Thoracic aorta (tissue), 2 donors: ENCODE results near the gene KRTAP5-7. TPM values are rescaled to one million over a fixed set of nuclear protein-coding genes. Genes with fewer than 3 reads are reported as not detected.

Experiments used
- ATAC-seq: fragments of 150-250 bp; one replicate; pipeline ENCODE4 v1.8.0; 2017; ENCODE audit warnings: low read depth; ENCODE audit not compliant: insufficient number of reproducible peaks, low FRiP score
- DNase-seq: peaks from one replicate; pipeline ENCODE4 v3.0.0-alpha.2; 2020; ENCODE audit warnings: low spot score
- H3K27ac ChIP-seq, 2 donors: fragments of 200-600 bp; sonication (generic); 1 replicate in 1 of 2; 2 replicates in 1 of 2; pipeline ENCODE4 v1.5.1; 2016; ENCODE audit warnings: mild to moderate bottlenecking in 2 of 2, moderate library complexity in 2 of 2
- H3K27me3 ChIP-seq: fragments of 200-600 bp; sonication (generic); replicated peaks from 2 replicates; pipeline ENCODE4 v1.6.0; 2016; ENCODE audit warnings: mild to moderate bottlenecking; ENCODE audit not compliant: insufficient read depth
- H3K36me3 ChIP-seq: fragments of 200-600 bp; sonication (generic); one replicate; pipeline ENCODE4 v1.5.1; 2016
- H3K4me1 ChIP-seq, 2 donors: fragments of 200-600 bp; sonication (generic); 1 replicate in 1 of 2; 2 replicates in 1 of 2; pipeline versions ENCODE4 v1.5.1 to v1.6.0; 2016; ENCODE audit warnings: low read depth in 2 of 2, mild to moderate bottlenecking in 1 of 2; ENCODE audit not compliant: control insufficient read depth in 1 of 2
- H3K4me3 ChIP-seq: fragments of 200-600 bp; sonication (generic); 2 replicates; pipeline ENCODE4 v1.5.1; 2016; ENCODE audit warnings: mild to moderate bottlenecking
- H3K9me3 ChIP-seq: fragments of 200-600 bp; sonication (generic); 2 replicates; pipeline ENCODE4 v1.5.1; 2016
- total RNA-seq, 2 donors: library from RNA; depleted of rRNA; stranded (reverse); fragments of >200 nt; gene quantifications; one replicate each; pipeline versions ENCODE4 v1.1.0 to v1.2.3, GENCODE V29; 2016
- TF ChIP-seq, protein P1 (sequence below): fragments of 200-600 bp; sonication (generic); IDR thresholded peaks from one replicate; pipeline ENCODE4 v1.5.1; 2019; ENCODE audit warnings: antibody characterized with exemption

The KRTAP5-7 gene
- total RNA-seq, 2 donors from 2014 or later: not detected

DNA sequence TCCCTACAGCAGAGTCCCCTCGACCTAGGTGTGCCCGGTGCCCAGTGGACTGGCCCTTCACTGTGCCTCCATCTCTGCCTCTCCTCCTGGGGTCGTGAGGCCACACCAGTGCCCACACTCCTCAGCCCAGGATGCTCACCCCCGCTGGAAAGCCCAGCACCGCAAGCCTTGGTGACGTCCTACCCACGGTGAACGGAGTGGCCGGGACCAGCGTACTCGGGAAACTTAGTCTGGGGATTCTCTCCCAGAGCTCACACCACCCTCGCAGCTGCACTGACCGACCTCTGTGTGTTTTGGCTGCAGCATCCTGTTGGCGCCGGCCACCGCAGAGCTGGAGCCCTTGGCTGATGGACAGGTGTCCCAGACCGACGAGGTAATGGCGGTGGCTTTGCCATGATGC is 35.5 kb upstream of the KRTAP5-7 start:
- H3K4me1 ChIP-seq: no peaks in the 10 kb centered on the region
- TF ChIP-seq, protein P1, sequence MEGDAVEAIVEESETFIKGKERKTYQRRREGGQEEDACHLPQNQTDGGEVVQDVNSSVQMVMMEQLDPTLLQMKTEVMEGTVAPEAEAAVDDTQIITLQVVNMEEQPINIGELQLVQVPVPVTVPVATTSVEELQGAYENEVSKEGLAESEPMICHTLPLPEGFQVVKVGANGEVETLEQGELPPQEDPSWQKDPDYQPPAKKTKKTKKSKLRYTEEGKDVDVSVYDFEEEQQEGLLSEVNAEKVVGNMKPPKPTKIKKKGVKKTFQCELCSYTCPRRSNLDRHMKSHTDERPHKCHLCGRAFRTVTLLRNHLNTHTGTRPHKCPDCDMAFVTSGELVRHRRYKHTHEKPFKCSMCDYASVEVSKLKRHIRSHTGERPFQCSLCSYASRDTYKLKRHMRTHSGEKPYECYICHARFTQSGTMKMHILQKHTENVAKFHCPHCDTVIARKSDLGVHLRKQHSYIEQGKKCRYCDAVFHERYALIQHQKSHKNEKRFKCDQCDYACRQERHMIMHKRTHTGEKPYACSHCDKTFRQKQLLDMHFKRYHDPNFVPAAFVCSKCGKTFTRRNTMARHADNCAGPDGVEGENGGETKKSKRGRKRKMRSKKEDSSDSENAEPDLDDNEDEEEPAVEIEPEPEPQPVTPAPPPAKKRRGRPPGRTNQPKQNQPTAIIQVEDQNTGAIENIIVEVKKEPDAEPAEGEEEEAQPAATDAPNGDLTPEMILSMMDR: no peak
- H3K4me3 ChIP-seq: no peak overlapping the region
- peaks cover 41% of the 10 kb centered on the region for H3K36me3 ChIP-seq
- no peak for ATAC-seq
- H3K9me3 ChIP-seq: no peaks in the 10 kb centered on the region
- H3K27me3 ChIP-seq: no peaks in the 10 kb centered on the region
- DNase-seq: no peak
- no peak overlapping the region for H3K27ac ChIP-seq

DNA sequence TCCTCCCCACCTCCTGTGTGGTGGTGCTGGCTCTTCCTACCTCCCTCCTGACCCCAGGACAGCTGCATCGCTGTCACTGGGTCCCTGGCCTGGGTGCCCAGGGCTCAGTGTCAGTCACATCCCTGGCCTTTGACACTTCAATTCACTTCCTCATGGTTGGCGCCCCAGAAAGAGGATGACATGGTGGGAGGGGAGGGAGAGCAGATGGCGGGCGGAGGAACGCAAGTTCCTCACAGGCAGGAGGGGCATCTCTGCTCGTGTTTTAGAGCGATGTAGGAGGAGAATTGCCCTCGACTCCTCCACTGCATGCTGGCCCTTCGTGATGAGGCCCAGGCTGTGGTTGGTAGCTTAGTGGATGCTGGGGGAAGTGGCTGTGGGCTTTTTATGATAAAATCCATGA is 35.1 kb upstream of the KRTAP5-7 start:
- no peak for DNase-seq
- ATAC-seq: no peak
- no peak overlapping the region for H3K4me3 ChIP-seq
- H3K27ac ChIP-seq: no peak overlapping the region
- no peaks in the 10 kb centered on the region for H3K4me1 ChIP-seq
- H3K9me3 ChIP-seq: no peaks in the 10 kb centered on the region
- TF ChIP-seq, protein P1: no peak
- no peaks in the 10 kb centered on the region for H3K27me3 ChIP-seq
- H3K36me3 ChIP-seq: peaks cover 45% of the 10 kb centered on the region

GRCh38 chr11:71495286-71496230 is 31.5 kb upstream of the KRTAP5-7 start:
- Histone ChIP-seq H3K27me3 (no peaks in the 10 kb centered on the region), H3K36me3 (peaks cover 63% of the 10 kb centered on the region), H3K9me3 (no peaks in the 10 kb centered on the region), H3K4me1 (no peaks in the 10 kb centered on the region), H3K4me3 (no peak overlapping the region), H3K27ac (no peak overlapping the region)
- TF ChIP-seq, protein P1: no peak
- ATAC-seq: no peak
- DNase-seq: no peak

DNA sequence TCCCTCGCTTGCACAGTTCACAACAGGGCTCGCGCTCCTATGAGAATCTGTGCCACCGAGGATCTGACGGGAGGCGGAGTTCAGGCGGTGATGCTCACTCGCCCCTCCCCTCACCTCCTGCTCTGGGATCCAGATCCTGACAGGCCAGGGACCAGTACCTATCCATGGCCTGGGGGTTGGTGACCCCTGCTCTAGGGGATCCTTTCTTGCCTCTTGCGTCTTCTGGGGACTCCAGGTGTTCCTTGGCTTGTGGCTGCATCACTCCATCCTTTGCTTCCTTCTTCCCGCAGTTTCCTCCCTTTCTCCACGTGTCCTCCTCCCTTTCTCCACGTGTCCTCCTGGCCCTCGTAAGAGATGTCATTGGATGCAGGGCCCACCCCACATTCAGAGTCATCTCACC is 30.6 kb upstream of the KRTAP5-7 start:
- H3K27ac ChIP-seq: no peak overlapping the region
- no peak overlapping the region for H3K4me3 ChIP-seq
- no peaks in the 10 kb centered on the region for H3K27me3 ChIP-seq
- TF ChIP-seq, protein P1: no peak
- ATAC-seq (no peak), DNase-seq (no peak)
- peaks cover 65% of the 10 kb centered on the region for H3K36me3 ChIP-seq
- no peaks in the 10 kb centered on the region for H3K4me1 ChIP-seq
- no peaks in the 10 kb centered on the region for H3K9me3 ChIP-seq

DNA sequence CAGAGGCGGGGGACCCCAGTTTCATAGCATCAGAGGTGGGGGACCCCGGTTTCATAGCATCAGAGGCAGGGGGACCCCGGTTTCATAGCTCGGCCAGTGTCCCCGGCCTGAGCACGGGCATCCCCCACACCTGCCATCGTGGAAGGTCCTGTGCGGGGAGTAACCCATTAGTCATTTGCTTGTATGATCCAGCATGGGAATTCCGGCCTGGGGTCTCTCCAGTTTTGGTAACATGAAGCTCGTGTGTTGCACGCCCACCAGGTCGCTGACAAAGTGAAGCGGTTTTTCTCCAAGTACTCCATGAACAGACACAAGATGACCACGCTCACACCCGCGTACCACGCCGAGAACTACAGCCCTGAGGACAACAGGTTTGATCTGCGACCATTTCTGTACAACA is 29.0 kb upstream of the KRTAP5-7 start:
- Histone ChIP-seq H3K4me3 (no peak overlapping the region), H3K27ac (no peak overlapping the region), H3K4me1 (no peaks in the 10 kb centered on the region), H3K9me3 (no peaks in the 10 kb centered on the region), H3K36me3 (peaks cover 66% of the 10 kb centered on the region), H3K27me3 (no peaks in the 10 kb centered on the region)
- DNase-seq (no peak), ATAC-seq (no peak)
- TF ChIP-seq, protein P1: no peak
